Activated CD4-positive, CD25-positive, alpha-beta regulatory T cell treated with anti-CD3 and anti-CD28 coated beads, Interleukin-2, amount 50 U/mL, for 24 hours (primary cell): ENCODE data around the gene LPAR1.
"Not testable (repeated sequence)": the region's sequence is repeated elsewhere in the genome, so short reads cannot be mapped to it uniquely, and the experiment has no call there.

ENCODE experiments used
- ATAC-seq, 2 donors: fragments of 150-1000 bp; cut with Tn5 transposase; one replicate each; pipeline ENCODE4 v1.10.0; 2021; ENCODE audit warnings: mild to moderate bottlenecking in 1 of 2, moderate library complexity in 1 of 2

LPAR1 gene

DNA sequence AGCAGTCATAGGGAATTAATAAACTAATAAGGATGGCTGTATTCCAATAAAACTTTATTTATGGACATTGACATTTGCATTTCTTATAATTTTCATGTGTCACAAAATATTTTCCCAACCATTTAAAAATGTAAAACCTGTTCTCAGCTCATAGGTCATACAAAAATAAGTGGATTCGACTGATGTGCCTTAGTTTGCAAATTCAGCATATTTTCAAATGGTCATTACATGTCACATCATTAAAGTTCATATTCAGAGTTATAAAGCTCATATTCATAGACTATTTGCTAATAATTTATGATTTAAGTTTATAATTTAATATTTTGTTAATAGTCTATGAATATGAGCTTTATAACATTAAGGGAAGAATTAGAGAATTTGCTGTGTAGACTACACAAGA, 166.5 kb downstream of the LPAR1 start:
- ATAC-seq, result no peak

DNA sequence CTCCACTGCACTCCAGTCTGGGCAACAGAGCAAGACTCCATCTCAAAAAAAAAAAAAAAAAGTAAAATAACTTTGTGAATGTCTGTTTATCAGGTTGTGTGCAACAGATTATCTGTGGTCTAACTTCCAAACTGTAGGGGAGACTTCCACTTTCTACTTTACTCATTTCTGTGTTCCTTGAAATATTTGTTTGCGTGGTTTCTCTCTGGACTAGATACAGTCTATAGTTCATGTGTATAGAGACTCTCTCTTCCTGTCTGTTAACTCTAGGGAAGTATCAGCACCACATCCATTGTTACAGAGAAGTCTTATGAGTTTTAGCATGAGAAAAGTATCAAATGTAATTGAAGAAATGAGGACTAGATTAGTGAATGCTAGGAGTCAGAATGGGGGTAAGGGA, 168.3 kb downstream of the LPAR1 start:
- ATAC-seq, result no peak

DNA sequence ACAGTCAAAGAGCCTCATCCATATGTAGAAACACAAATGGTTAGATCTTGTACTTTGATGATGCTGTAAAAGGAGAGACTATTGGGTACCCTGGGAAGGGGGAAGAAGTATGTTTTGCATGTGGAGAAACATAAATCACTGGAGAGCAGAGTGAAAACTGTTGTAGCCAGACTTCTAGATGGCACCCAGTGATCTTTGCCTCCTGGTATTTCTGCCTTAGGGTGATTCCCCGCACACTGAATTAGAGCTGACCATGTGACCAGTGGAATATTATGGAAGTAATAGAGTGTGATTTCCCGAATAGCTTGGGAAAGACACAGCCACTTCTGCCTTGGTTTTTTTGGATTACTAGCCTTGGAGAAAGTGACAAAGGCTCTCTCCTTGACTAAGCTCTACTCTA, 174.3 kb downstream of the LPAR1 start:
- ATAC-seq, result no peak

DNA sequence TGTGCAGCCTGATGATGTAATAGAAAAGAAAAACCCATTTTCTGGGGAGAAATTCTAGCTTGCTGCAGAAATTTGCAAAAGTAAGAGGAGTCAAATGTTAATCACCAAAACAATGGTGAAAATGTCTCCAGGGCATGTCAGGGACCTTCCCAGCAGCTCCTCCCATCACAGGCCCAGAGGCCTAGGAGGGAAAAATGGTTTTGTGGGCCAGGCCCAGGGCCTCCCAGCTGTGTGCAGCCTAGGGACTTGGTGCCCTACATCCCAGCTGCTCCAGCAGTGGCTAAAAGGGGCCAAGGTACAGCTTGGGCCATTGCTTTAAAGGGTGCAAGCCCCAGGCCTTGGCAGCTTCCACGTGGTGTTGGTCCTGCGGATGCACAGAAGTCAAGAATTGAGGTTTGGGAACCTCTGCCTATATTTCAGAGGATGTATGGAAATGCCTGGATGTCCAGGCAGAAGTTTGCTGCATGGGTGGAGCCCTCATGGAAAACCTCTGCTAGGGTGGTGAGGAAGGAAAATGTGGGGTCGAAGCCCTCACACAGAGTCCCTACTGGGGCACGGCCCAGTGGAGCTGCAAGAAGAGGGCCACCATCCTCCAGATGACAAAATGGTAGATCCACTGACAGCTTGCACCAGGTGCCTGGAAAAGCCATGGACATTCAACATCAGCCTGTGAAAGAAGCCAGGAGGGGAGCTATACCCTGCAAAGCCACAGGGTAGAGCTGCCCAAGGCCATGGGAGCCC, 176.7 kb downstream of the LPAR1 start:
- ATAC-seq, result not testable (repeated sequence)

DNA sequence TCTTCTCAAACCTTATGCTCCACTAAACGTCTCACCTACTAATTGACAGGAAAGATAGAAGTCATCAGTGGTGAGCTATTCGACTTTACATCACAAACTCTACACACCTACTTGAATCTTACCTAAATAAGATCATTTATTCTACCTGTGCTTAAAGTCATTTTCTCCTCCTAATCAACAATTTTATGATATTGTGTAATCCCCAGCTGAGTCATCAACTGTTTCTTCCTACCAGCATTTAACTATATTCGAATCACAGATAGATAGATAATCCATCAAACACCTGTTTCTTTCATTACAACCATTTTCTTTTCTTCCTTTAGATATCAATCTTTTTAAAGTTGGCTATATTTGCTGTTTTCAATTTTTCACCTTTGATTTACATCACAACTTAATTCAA, 181.5 kb downstream of the LPAR1 start:
- no peak for ATAC-seq

DNA sequence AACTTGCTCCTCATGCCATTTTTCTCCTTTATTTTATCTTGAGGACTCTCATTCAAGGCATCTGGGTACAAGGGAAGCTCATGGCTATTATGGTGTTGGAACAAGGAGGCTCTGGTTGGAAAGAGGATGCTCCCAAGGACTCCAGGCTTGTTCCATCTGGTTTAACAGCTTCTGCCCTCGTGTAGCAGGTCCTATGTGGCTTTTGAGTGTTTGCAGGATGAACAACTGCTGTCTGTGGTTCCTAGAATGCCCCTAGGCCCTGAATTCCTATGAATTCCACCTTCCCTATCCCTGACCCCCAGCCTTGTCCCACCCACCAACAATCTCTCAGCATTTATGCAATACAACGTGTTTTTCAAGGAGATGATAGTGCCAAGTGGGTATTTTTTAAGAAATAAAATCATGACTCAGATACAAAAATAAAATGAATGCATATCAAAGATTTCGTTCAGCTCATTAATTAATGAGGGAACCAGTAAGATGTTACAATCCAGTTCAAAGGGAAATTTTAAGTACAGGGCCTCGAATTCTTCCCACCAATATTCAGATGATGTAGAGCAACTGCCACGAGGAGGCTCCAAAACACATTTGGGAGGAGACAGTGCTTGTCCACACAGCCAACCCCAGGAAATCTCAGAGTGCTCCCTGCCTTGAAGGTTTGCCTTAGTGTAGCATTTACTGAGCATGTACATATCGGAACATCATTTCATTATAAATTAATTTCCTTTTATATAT, 187.7 kb downstream of the LPAR1 start:
- no peak for ATAC-seq

DNA sequence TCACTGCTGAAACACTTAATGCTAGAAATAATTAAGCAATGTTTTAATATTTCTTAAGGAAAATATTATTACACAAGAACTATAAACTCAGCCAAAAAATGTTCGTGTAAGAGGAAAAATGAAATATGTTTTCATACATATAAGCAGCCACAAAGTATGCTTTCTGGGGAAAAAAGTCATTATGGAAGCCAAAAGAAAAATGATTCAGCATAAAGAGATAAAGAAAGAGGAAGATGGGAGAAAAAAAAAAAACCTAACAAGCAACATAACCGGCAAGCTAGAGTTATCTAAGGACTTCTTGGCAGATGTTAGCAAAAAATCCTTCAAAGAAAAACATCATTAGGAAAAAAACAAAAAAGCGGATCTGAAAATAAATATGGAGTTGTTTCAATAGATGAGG, 190.6 kb downstream of the LPAR1 start:
- no peak for ATAC-seq

DNA sequence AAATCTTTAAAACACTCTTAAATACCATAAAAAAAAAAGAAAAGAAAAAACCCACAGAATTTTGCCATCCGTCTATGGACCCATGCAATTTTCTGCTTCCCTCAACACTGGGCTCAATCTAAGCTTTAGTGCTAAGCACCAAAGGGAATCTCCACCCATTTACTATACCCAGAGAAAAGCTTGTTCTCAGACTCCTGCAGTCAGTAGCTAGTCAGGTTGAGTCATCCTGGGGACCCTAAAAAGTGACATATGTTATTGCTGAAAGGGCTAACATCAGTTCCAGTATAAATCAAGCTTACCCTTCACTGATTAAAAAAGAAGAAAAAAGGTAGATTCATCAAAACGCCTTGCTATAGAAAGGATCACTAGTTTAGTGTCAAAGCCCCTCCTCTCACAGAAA, 192.1 kb downstream of the LPAR1 start:
- no peak for ATAC-seq

DNA sequence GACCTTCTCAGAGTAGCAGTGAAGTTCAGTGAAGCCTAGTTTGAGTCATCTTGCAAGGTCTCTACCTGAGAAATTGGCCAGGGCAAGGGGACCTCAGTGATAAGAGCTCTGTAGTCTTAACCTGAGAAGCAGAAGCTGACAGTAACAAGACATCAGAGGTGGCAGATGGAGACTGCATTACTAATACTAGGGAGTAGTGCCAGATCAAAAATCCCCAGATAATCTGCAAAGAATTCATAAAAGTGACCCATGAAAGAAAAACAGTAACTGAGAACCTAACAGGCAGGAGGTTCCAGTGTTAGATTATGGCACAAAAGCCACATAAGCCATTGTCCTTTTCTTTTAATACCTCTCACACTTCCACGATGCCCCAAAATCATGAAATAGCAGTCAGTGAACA, 194.1 kb downstream of the LPAR1 start:
- ATAC-seq, result no peak

DNA sequence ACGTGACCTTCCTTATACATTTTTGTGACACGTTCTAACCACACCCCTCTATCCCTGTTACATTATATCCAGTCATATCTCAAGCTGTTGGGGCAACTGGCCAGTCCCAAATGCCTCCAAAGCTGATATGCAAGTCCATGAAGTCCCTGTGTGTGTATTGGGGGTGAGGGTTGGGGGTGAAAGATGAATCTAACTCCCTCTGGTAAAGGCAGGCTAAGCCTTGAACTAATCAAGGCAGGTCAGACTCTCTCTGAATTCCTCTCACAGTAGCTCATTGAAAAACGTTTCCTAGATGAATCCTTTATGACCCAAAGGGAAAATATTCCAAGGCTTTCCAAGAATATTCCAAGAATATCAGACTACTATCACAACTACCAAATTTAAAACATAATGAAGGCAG, 195.3 kb downstream of the LPAR1 start:
- no peak for ATAC-seq

DNA sequence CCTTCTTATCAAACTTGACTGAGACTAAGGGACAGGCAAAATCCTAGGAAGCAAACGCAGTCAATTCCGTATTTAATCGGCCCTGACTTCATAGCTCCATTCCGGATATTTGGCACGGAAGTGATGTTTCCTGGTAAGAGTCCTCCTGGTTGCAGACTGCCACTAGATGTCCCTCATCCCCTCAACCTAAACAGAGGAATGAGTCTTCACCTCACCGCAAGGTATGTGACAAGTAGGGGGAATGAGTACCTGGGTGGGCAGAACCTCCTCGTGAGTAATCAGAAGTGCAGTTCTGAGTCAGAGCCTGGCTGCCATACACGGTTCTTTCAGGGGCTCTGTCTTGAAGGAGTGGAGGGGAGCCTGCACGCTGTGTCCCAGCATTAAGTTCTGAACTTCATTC, 196.1 kb downstream of the LPAR1 start:
- no peak for ATAC-seq

DNA sequence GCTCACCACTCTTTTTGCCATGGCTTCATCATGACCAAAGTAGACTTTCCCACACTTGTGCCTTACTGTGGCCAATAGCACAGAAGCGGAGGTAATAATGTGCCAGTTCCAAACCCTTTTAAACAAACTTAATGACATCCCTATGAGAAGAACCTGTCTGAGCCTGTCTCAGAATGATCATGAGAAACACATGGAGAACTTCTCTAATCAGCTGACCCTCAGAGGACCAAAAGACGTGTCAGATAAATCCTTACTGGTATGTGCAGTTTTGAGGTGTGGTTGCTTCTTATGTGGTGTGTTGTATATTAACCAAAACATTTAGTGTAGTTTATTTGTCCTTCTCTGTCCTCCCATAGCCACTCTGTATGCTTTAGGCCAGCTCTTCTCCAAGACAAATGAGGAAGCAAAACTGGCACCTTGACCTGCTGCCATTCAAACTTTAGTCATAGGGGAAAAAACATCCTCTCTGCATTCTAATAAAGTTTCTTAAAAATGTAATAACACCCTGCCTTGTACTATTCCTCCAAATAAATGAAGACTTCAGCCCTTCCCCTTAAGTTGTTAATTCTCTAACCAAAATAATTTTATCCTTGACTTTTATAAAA, 200.8 kb downstream of the LPAR1 start:
- no peak for ATAC-seq

DNA sequence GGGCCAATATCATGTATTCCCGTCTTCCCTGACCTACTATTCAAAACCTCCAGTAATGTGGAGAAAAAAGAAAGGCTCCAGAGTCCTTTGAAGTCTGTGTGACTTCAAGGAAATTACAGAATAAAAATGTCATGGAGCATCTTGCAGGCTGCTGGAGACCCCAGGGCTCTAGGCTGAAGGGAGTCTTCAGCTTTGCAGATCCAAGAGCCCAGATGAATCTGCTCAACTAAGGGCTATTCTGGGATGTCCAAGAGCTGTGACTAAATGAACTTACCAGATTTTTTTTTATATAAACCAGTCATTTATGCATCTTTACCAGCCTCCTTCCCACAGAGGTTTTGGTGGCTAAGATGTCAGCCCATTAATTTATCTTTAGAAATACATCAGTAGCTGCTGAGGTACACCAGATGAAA, 202.4 kb downstream of the LPAR1 start:
- no peak for ATAC-seq

DNA sequence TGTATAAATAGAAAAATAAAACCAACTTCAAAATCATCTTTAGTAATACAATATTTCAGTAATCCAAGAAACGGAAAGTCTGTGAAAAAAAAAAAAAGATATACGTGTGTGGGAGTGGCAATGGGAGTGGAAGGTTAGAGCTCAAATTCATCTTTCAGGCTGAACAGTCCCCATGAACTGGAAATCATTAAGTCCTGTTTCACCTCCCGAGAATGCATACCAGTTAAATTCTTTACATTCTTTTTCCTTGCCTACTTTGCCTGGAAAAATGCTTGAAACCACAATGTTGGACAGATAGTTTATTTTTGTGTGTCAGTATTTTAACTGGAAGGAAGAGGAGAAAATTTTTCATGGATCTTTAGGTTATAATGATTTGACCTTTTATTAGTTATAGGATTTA, 202.9 kb downstream of the LPAR1 start:
- no peak for ATAC-seq

DNA sequence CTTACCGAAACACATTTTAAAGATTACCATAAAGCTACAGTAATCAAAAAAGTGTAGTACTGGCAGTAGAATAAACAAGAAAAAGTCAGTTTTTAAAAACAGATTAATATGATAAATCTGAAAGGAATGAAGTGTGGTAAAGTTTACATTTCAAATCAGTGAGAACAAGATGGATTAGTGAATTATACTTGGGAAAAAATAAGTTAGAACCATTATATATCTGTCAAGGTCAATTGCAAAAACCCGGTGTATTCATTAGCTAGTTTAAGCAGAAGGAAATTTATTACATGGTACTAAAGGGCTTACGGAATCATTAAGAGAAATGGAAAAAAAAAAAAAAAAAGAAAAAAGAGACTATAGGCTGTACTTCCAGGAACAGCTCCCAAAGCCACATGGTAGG, 205.3 kb downstream of the LPAR1 start:
- ATAC-seq, result no peak

DNA sequence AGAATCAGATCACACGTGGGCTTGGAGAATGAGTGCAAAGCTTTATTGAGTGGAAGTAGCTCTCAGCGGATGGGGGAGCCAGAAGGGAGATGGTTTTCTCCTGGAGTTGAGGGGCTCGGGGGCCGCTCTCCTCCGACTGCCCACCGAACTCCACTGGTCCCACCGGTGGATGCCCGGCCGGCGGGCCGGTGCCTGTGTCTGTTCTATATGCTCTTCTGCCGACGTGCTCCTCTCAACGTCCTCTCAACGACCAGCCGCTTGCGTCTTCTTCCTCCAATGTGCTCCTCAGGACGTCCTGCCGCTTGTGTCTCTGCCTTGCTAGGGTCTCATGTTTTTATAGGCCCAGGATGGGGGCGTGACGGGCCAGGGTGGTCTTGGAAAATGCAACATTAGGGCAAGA, 207.8 kb downstream of the LPAR1 start:
- no peak for ATAC-seq

DNA sequence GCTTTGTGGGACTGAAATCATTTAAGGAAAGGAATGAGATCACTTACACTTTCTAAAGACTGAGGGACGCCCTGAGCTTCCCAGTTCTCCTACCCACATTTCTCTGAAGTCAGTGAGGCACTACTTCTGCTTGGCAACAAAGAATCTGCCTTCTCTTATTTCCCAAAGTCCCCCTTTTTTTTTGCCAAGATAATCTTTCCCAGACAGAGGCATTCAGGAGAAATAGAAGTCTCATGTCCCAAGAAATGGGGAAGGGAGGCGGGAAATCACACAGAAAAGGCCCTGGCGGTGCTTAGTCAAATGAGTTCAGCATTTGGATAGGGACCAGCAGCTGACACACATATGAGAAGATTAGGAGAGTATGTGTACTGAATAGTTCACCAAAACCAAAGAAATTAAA, 210.0 kb downstream of the LPAR1 start:
- ATAC-seq, result no peak

DNA sequence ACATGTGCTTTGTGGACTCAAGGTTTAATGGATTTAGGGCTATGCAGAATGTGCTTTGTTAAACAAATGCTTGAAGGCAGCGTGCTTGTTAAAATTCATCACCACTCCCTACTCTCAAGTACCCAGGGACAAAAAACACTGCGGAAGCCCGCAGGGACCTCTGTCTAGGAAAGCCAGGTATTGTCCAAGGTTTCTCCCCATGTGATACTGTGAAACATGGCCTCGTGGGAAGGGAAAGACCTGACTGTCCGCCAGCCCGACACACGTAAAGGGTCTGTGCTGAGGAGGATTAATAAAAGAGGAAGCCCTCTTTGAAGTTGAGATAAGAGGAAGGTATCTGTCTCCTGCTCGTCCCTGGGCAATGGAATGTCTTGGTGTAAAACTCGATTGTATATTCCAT, 211.9 kb downstream of the LPAR1 start:
- ATAC-seq, result not testable (repeated sequence)

DNA sequence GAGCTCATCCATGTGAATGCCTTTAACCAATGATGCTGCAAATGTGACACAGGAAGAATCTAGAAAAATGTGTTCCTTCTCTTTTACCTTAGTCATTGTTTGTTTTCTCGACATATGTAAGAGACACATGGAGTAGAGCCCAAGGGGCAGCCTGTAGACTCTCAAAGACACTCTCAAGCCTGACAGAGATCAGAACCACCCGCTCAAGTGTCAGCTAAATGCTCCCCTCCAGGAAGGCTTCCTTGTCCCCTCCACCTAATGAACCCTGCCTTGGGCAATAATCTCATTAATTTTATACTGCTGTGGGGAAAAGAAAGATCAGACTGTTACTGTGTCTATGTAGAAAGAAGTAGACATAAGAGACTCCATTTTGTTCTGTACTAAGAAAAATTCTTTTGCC, 212.3 kb downstream of the LPAR1 start:
- ATAC-seq, result no peak

DNA sequence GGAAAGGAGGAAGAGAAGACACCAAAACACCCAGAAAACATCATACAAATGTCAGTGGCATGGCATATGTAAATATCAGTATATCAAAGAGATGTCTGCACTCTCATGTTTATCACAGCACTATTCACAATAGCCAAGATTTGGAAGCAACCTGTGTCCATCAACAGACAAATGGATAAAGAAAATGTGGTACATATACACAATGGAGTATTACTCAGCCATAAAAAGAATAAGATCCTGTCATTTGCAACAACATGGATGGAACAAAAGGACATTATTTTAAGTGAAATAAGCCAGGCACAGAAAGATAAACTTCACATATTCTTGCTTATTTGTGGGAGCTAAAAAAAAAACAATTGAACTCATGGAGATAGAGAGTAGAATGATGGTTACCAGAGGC, 213.1 kb downstream of the LPAR1 start:
- ATAC-seq, result peak in 1 of 2 donors; percentile 33
